Gastroesophageal sphincter (tissue), 3 donors: ENCODE data around the gene CDC42BPB.

Source experiments
- CTCF ChIP-seq, 4 experiments: fragments of 200-600 bp in 2 of 4; fragments of 450-650 bp in 2 of 4; sonication (generic) in 1 of 4; IDR thresholded peaks; one replicate each; pipeline ENCODE4 v1.5.1; 2017 to 2019; ENCODE audit warnings: antibody characterized with exemption in 4 of 4, mild to moderate bottlenecking in 2 of 4, moderate library complexity in 2 of 4
- POLR2A ChIP-seq, 2 donors: fragments of 450-650 bp; IDR thresholded peaks; one replicate each; pipeline ENCODE4 v1.6.1; 2017; ENCODE audit warnings: antibody characterized with exemption in 2 of 2, mild to moderate bottlenecking in 2 of 2, moderate library complexity in 1 of 2

DNA sequence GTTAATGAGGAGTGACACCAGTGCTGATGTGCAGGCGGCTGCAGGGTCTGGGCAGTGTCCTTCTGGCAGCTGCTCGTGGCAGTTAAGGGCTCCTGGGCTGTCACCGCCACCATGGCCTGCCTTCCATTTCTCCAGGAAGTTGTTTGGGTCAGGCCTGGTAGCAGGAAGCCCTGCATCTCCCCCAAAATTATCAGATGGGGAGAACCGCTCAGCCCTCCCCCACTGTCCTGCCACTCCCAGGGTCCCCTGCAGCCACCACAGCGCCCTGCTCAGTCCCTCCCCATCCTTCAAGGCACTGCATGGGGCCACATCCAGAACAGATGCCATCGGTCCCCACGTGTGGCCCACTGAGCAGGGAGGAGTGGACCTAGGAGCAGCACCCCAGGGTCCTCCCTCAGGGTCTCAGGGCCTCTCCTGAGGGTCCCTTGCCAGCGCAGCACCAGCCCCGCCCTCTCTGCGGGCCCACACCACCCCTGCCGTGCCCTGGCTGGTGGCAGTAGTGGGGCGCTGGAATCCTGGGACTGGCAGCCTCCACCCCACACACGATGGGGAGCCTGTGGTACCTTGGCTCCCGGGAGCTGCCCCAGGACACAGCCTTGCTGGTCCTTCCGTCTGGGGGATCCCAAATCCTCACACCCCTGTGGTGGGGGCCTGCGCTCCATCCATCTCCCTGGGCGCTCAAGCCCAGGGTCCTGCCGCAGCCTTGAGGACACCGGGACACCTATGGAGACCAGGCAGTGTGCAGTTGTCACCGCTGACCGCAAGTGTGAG, 145.2 kb downstream of the CDC42BPB start:
- TF ChIP-seq CTCF (IDR thresholded peaks at IDR 0.05) (no peak), POLR2A (IDR thresholded peaks at IDR 0.05) (no peak)
